CD4-positive, alpha-beta T cell (primary cell): ENCODE measurements around the gene NOC4L. TPM values are rescaled to one million over a fixed set of nuclear protein-coding genes. Genes with fewer than 3 reads are reported as not detected.

Source experiments
- ATAC-seq: fragments of 200-7000 bp; cut with Tn5 transposase; one replicate; pipeline ENCODE4 v1.10.0; 2022; ENCODE audit warnings: mild to moderate bottlenecking; ENCODE audit not compliant: poor library complexity
- CTCF ChIA-PET: fragments of 350-600 bp; sonication (Branson Sonifier 250); formaldehyde crosslinking; loops from one replicate; lab custom pipeline; 2021; ENCODE audit warnings: antibody characterized with exemption, inconsistent platforms; lab: Charles Lee
- POLR2A ChIA-PET: fragments of 350-600 bp; sonication (Branson Sonifier 250); formaldehyde crosslinking; loops from one replicate; lab custom pipeline; 2021; ENCODE audit warnings: antibody characterized with exemption, inconsistent platforms; lab: Charles Lee
- DNase-seq, 14 experiments: peaks; one replicate each; pipeline ENCODE4 v3.0.0-alpha.2; 2013 to 2020; ENCODE audit warnings: mixed read lengths in 2 of 14
- H3K27ac ChIP-seq, 2 donors: one replicate each; pipeline versions ENCODE4 v1.5.1 to v1.7.0; 2013; ENCODE audit warnings: low read length in 2 of 2, low read depth in 1 of 2, mild to moderate bottlenecking in 1 of 2
- H3K27me3 ChIP-seq, 2 experiments: 1 replicate in 1 of 2; 2 replicates in 1 of 2; pipeline versions ENCODE4 v1.6.1 to v1.7.0; 2013; ENCODE audit warnings: low read length in 2 of 2, control low read depth in 1 of 2, mild to moderate bottlenecking in 1 of 2, moderate library complexity in 1 of 2; ENCODE audit not compliant: insufficient read depth in 2 of 2, control insufficient read depth in 1 of 2
- H3K36me3 ChIP-seq: one replicate; pipeline ENCODE4 v1.6.1; 2013; ENCODE audit warnings: low read length, control low read depth; ENCODE audit not compliant: insufficient read depth
- H3K4me1 ChIP-seq: one replicate; pipeline ENCODE4 v1.6.1; 2013; ENCODE audit warnings: low read length, control low read depth; ENCODE audit not compliant: insufficient read depth
- H3K4me3 ChIP-seq: one replicate; pipeline ENCODE4 v1.5.1; 2013; ENCODE audit warnings: mild to moderate bottlenecking, low read length, moderate library complexity
- H3K9me3 ChIP-seq, 2 experiments: 1 replicate in 1 of 2; 2 replicates in 1 of 2; pipeline versions ENCODE4 v1.6.1 to v1.7.0; 2013; ENCODE audit warnings: low read length in 2 of 2, mild to moderate bottlenecking in 2 of 2, control low read depth in 1 of 2, moderate library complexity in 1 of 2; ENCODE audit not compliant: control insufficient read depth in 1 of 2, insufficient read depth in 1 of 2
- H3K27ac Mint-ChIP-seq: one replicate; pipeline ENCODE4 v1.8.0; 2020; ENCODE audit warnings: mixed read lengths
- H3K27me3 Mint-ChIP-seq: one replicate; pipeline ENCODE4 v1.8.0; 2021; ENCODE audit warnings: mixed read lengths
- H3K36me3 Mint-ChIP-seq: one replicate; pipeline ENCODE4 v1.8.0; 2021; ENCODE audit warnings: low read depth, mixed read lengths
- H3K4me1 Mint-ChIP-seq: one replicate; pipeline ENCODE4 v1.8.0; 2021; ENCODE audit warnings: low read depth, mixed read lengths
- H3K4me3 Mint-ChIP-seq: one replicate; pipeline ENCODE4 v1.8.0; 2020; ENCODE audit warnings: mild to moderate bottlenecking, mixed read lengths
- H3K9me3 Mint-ChIP-seq: one replicate; pipeline ENCODE4 v1.8.0; 2020; ENCODE audit warnings: mixed read lengths
- CTCF ChIP-seq: fragments of 200-600 bp; IDR thresholded peaks from one replicate; pipeline ENCODE4 v1.8.0; 2022; ENCODE audit warnings: antibody characterized with exemption, mild to moderate bottlenecking
- intact Hi-C, 2 experiments: fragments of 100-400 bp; cut with DNase I in 1 of 2; cut with micrococcal nuclease in 1 of 2; formaldehyde crosslinking; loops; one replicate each; pipeline versions ENCODE4 v1.15.1 to v1.9.0; 2023 to 2025; cut with DNase I, micrococcal nuclease
- total RNA-seq, 174 experiments: library from RNA in 2 of 174; stranded (reverse) in 2 of 174; gene quantifications; one replicate each; pipeline ENCODE4 v1.2.3 and lab custom pipeline; 2021 to 2026

Gene NOC4L
- total RNA-seq, 2 experiments from 2014 or later, result 21.8 to 22.3 TPM

GRCh38 chr12:132165584-132165983 lies 21.3 kb downstream of the NOC4L start:
- no peak overlapping the region for H3K27ac ChIP-seq
- H3K27me3 ChIP-seq, result peaks cover 0 to 5% of the 10 kb centered on the region in 2 experiments
- peaks cover 6% of the 10 kb centered on the region for H3K4me1 Mint-ChIP-seq
- no peaks in the 10 kb centered on the region for H3K36me3 ChIP-seq
- no peaks in the 10 kb centered on the region for H3K9me3 Mint-ChIP-seq
- H3K4me3 Mint-ChIP-seq, result no peak overlapping the region
- POLR2A ChIA-PET, result no interaction called here
- intact Hi-C loops, result loop anchor here in 1 of 2 experiments (5.0 kb wide), 1 partner anchor 177 kb away; no protein-coding TSS in a partner anchor
- CTCF ChIA-PET, result no interaction called here
- no peaks in the 10 kb centered on the region for H3K36me3 Mint-ChIP-seq
- H3K9me3 ChIP-seq, result peaks cover 0 to 26% of the 10 kb centered on the region in 2 experiments
- ATAC-seq, result no peak
- peaks cover 36% of the 10 kb centered on the region for H3K4me1 ChIP-seq
- H3K4me3 ChIP-seq, result no peak overlapping the region
- TF ChIP-seq CTCF, result no peak
- H3K27ac Mint-ChIP-seq, result no peak overlapping the region
- no peak for DNase-seq
- H3K27me3 Mint-ChIP-seq, result no peaks in the 10 kb centered on the region

DNA sequence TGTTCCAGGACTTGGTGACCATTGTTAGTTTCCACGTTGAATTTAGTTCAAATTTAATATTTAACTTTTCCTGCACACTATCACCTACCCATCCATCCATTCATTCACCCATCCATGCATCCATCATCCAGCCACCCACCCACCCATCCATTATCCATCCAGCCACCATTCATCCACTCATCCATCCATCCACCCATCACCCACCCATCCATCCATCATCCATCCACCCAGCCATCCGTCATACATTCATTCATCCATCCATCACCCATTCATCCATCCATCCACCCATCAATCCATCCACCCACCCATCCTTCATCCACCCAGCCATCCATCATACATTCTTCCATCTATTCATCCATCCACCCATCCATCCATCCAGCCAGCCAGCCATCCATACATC lies 21.8 kb downstream of the NOC4L start:
- H3K36me3 ChIP-seq, result no peaks in the 10 kb centered on the region
- no peak for TF ChIP-seq CTCF
- H3K27me3 Mint-ChIP-seq, result no peaks in the 10 kb centered on the region
- peaks cover 0 to 22% of the 10 kb centered on the region in 2 experiments for H3K9me3 ChIP-seq
- ChIA-PET CTCF (no interaction called here), POLR2A (no interaction called here)
- H3K4me1 Mint-ChIP-seq, result peaks cover 6% of the 10 kb centered on the region
- ATAC-seq (no peak), DNase-seq (no peak)
- H3K36me3 Mint-ChIP-seq, result no peaks in the 10 kb centered on the region
- H3K4me1 ChIP-seq, result peaks cover 36% of the 10 kb centered on the region
- intact Hi-C loops, result loop anchor here in 1 of 2 experiments (5.0 kb wide), 1 partner anchor 176 kb away; no protein-coding TSS in a partner anchor
- H3K9me3 Mint-ChIP-seq, result no peaks in the 10 kb centered on the region
- no peak overlapping the region for H3K27ac Mint-ChIP-seq
- H3K27me3 ChIP-seq, result peaks cover 0 to 5% of the 10 kb centered on the region in 2 experiments
- no peak overlapping the region for H3K4me3 Mint-ChIP-seq
- H3K4me3 ChIP-seq, result no peak overlapping the region
- H3K27ac ChIP-seq, result no peak overlapping the region

GRCh38 chr12:132166801-132167591 lies 22.7 kb downstream of the NOC4L start:
- Mint-ChIP-seq H3K36me3 (no peaks in the 10 kb centered on the region), H3K27ac (no peak overlapping the region), H3K4me1 (peaks cover 6% of the 10 kb centered on the region), H3K4me3 (no peak overlapping the region), H3K9me3 (no peaks in the 10 kb centered on the region), H3K27me3 (no peaks in the 10 kb centered on the region)
- peaks cover 34% of the 10 kb centered on the region for H3K4me1 ChIP-seq
- ChIA-PET CTCF (no interaction called here), POLR2A (no interaction called here)
- no peak overlapping the region for H3K4me3 ChIP-seq
- DNase-seq (no peak), ATAC-seq (no peak)
- peaks cover 0 to 5% of the 10 kb centered on the region in 2 experiments for H3K27me3 ChIP-seq
- H3K9me3 ChIP-seq, result peaks cover 0 to 16% of the 10 kb centered on the region in 2 experiments
- intact Hi-C loops, result loop anchor here in 1 of 2 experiments (5.0 kb wide), 1 partner anchor 175 kb away; no protein-coding TSS in a partner anchor
- no peak overlapping the region for H3K27ac ChIP-seq
- TF ChIP-seq CTCF, result no peak
- no peaks in the 10 kb centered on the region for H3K36me3 ChIP-seq
